Erythroblast (primary cell): ENCODE measurements around the gene CALHM2.

Experiments
- GATA1 ChIP-seq: IDR thresholded peaks from 2 replicates; pipeline ENCODE4 v1.6.1; 2011; ENCODE audit warnings: low read depth, mild to moderate bottlenecking, control low read depth, low read length, moderate library complexity
- POLR2A ChIP-seq: IDR thresholded peaks from 2 replicates; pipeline ENCODE4 v1.6.1; 2011; ENCODE audit warnings: mild to moderate bottlenecking, low read length

DNA sequence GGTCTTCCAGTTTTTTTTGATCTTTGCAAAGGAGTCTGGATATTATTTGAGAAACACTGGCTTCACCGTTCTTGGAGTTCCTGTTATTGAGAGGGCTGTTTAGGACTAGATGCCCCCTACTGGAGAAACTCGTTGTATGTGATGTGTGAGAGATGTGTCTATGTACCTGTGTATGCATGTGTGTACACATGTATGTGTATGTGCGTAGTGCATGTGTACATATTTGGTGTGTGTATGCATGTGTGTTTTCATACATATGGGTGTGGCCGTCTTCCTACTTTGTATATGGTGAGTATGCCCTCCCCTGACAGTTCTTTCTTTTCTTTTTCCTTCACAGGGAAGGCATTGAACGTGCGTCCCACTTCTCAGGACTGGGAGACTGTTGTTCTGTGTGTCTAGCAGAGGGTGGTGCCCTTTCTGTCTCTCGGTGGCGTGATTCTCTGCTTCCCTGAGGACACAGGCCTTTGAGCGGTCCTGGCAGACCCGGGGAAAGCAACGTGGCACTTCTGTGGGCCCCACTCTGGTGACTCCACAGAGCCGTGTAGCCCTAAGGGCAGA lies 29.9 kb upstream of the CALHM2 start:
- TF ChIP-seq POLR2A (no peak), GATA1 (no peak)
